Endothelial cell of umbilical vein (primary cell): Measurements from ENCODE around the gene ABHD14A. TPM values are rescaled to one million over a fixed set of nuclear protein-coding genes. Genes with fewer than 3 reads are reported as not detected.

Experiments used
- BruUV-seq: library from RNA; stranded (reverse); fragments of 400-500 nt; replicated peaks from 2 replicates; lab custom pipeline; 2021; lab: Mats Ljungman, UMichigan
- CTCF ChIA-PET: fragments of 300-600, 350-600 bp; sonication (Branson Sonifier 250); formaldehyde crosslinking; loops from one replicate; lab custom pipeline; 2021; ENCODE audit warnings: antibody characterized with exemption, inconsistent platforms; lab: Charles Lee
- POLR2A ChIA-PET: fragments of 300-600, 350-600 bp; sonication (Branson Sonifier 250); formaldehyde crosslinking; loops from one replicate; lab custom pipeline; 2021; ENCODE audit warnings: antibody characterized with exemption, inconsistent platforms; lab: Charles Lee
- DNase-seq: peaks from one replicate; pipeline ENCODE4 v3.0.0-alpha.2; 2011; ENCODE audit warnings: low read depth, low spot score
- FAIRE-seq: peaks from 2 replicates; lab custom pipeline; 2011; peaks lifted over from hg19 to GRCh38; lab: Jason Lieb, UNC
- H2AFZ ChIP-seq: 2 replicates; pipeline ENCODE4 v1.6.0; 2012; ENCODE audit warnings: low read depth, low read length, control low read depth, inconsistent platforms
- H3K27ac ChIP-seq: 2 replicates; pipeline ENCODE4 v1.5.1; 2011; ENCODE audit warnings: low read depth, mild to moderate bottlenecking, control low read depth, low read length, moderate library complexity; ENCODE audit not compliant: insufficient read depth
- H3K27me3 ChIP-seq, 2 experiments: 2 replicates each; pipeline versions ENCODE4 v1.6.0 to v1.6.1; 2011; ENCODE audit warnings: low read length in 2 of 2, mixed read lengths in 1 of 2; ENCODE audit not compliant: control insufficient read depth in 2 of 2, insufficient read depth in 2 of 2
- H3K36me3 ChIP-seq, 2 experiments: 2 replicates in 1 of 2; 3 replicates in 1 of 2; pipeline ENCODE4 v1.5.1; 2011; ENCODE audit warnings: low read length in 2 of 2, mild to moderate bottlenecking in 1 of 2, moderate library complexity in 1 of 2; ENCODE audit not compliant: control insufficient read depth in 2 of 2, insufficient read depth in 2 of 2; ENCODE audit errors: extremely low read depth in 1 of 2
- H3K4me1 ChIP-seq: 3 replicates; pipeline ENCODE4 v1.5.1; 2011; ENCODE audit warnings: mild to moderate bottlenecking, low read length; ENCODE audit not compliant: control insufficient read depth, insufficient read depth; ENCODE audit errors: extremely low read depth
- H3K4me2 ChIP-seq: 2 replicates; pipeline ENCODE4 v1.6.1; 2011; ENCODE audit warnings: low read length, control low read depth, mixed read lengths; ENCODE audit not compliant: insufficient read depth
- H3K4me3 ChIP-seq, 3 experiments: fragments of 200-600 bp in 1 of 3; sonication (generic), shearing (Covaris generic) in 1 of 3; replicated peaks in 1 of 3; 2 replicates each; pipeline ENCODE4 v1.5.1; 2011 to 2016; ENCODE audit warnings: control low read depth in 3 of 3, low read length in 3 of 3, mild to moderate bottlenecking in 2 of 3, inconsistent platforms in 1 of 3, low read depth in 1 of 3, moderate library complexity in 1 of 3; ENCODE audit not compliant: insufficient read depth in 1 of 3
- H3K79me2 ChIP-seq: 2 replicates; pipeline ENCODE4 v1.6.0; 2012; ENCODE audit warnings: low read length, inconsistent platforms; ENCODE audit not compliant: control insufficient read depth, insufficient read depth
- H3K9ac ChIP-seq: replicated peaks from 2 replicates; pipeline ENCODE3; 2011; ENCODE audit warnings: low read length, control low read depth; ENCODE audit not compliant: insufficient read depth; ENCODE audit errors: extremely low read depth
- H3K9me1 ChIP-seq: replicated peaks from 3 replicates; pipeline ENCODE4 v1.6.0; 2011; ENCODE audit warnings: mild to moderate bottlenecking, low read length; ENCODE audit not compliant: control insufficient read depth, insufficient read depth; ENCODE audit errors: extremely low read depth
- H3K9me3 ChIP-seq: replicated peaks from 2 replicates; pipeline ENCODE4 v1.5.1; 2012; ENCODE audit warnings: low read length, inconsistent platforms; ENCODE audit not compliant: control insufficient read depth, insufficient read depth
- H4K20me1 ChIP-seq: replicated peaks from 2 replicates; pipeline ENCODE3; 2011; ENCODE audit warnings: mild to moderate bottlenecking, low read length; ENCODE audit not compliant: control insufficient read depth, insufficient read depth; ENCODE audit errors: extremely low read depth
- EZH2 ChIP-seq: IDR thresholded peaks from 2 replicates; pipeline ENCODE4 v1.6.1; 2012; ENCODE audit warnings: borderline replicate concordance, low read depth, mild to moderate bottlenecking, moderate library complexity, low read length, inconsistent platforms; ENCODE audit not compliant: severe bottlenecking
- FOS ChIP-seq: IDR thresholded peaks from 2 replicates; pipeline ENCODE4 v1.6.1; 2011; ENCODE audit warnings: mild to moderate bottlenecking, low read length, moderate library complexity, borderline replicate concordance; ENCODE audit not compliant: insufficient read depth
- GATA2 ChIP-seq: IDR thresholded peaks from 2 replicates; pipeline ENCODE4 v1.7.0; 2011; ENCODE audit warnings: low read depth, mild to moderate bottlenecking, moderate library complexity, mixed read lengths, low read length; ENCODE audit not compliant: insufficient read length, insufficient read depth
- JUN ChIP-seq: IDR thresholded peaks from 2 replicates; pipeline ENCODE4 v1.6.1; 2011; ENCODE audit warnings: borderline replicate concordance, low read depth; ENCODE audit not compliant: insufficient read length, insufficient read depth
- MYC ChIP-seq: IDR thresholded peaks from one replicate; pipeline ENCODE4 v1.6.1; 2011; ENCODE audit warnings: mild to moderate bottlenecking, low read depth, low read length
- POLR2A ChIP-seq: IDR thresholded peaks from 2 replicates; pipeline ENCODE4 v1.6.1; 2012; ENCODE audit warnings: low read depth, mild to moderate bottlenecking, control low read depth, low read length
- POLR2AphosphoS5 ChIP-seq: IDR thresholded peaks from 2 replicates; pipeline ENCODE4 v1.6.1; 2012; ENCODE audit warnings: low read depth, mild to moderate bottlenecking, control low read depth, low read length, moderate library complexity; ENCODE audit not compliant: insufficient read depth
- dilution Hi-C: fragments of 300-500 bp; cut with MboI; formaldehyde crosslinking; loops from one replicate; pipeline ENCODE4 v1.15.0; 2019; ENCODE audit warnings: low sequenced_read_pairs; ENCODE audit not compliant: extremely low pct_ligation_motif_present
- intact Hi-C: fragments of 100-400 bp; cut with micrococcal nuclease; formaldehyde crosslinking; loops from one replicate; pipeline ENCODE4 v1.10.0; 2022
- polyA plus RNA-seq, 4 experiments: library from polyadenylated mRNA; depleted of rRNA in 3 of 4; stranded (reverse) in 3 of 4; unstranded in 1 of 4; fragments of >200 nt; gene quantifications; 2 replicates each; pipeline versions ENCODE4 v1.2.1 to v1.2.3, GENCODE V29; 2011 to 2012; ENCODE audit warnings: missing spikeins in 1 of 4
- total RNA-seq: library from RNA; stranded (reverse); gene quantifications from 2 replicates; pipeline ENCODE4 v1.2.3, GENCODE V29; 2021
- TF ChIP-seq, protein P1 (sequence below), 2 donors: IDR thresholded peaks; 1 replicate in 1 of 2; 2 replicates in 1 of 2; pipeline ENCODE4 v1.5.1; 2011; ENCODE audit warnings: low read length in 2 of 2, mild to moderate bottlenecking in 2 of 2, moderate library complexity in 2 of 2, control low read depth in 1 of 2, inconsistent platforms in 1 of 2, low read depth in 1 of 2; ENCODE audit not compliant: insufficient read depth in 1 of 2; ENCODE audit errors: extremely low read depth in 1 of 2
- TF ChIP-seq, protein P2 (sequence below): IDR thresholded peaks from 2 replicates; pipeline ENCODE4 v1.6.1; 2011; ENCODE audit not compliant: insufficient read depth, insufficient read length

Gene ABHD14A
- total and polyA plus RNA-seq, 2 donors (not counting 3 experiments of a cell fraction or from before 2014, with no cell fraction given), result 6.6 to 23.7 TPM

DNA sequence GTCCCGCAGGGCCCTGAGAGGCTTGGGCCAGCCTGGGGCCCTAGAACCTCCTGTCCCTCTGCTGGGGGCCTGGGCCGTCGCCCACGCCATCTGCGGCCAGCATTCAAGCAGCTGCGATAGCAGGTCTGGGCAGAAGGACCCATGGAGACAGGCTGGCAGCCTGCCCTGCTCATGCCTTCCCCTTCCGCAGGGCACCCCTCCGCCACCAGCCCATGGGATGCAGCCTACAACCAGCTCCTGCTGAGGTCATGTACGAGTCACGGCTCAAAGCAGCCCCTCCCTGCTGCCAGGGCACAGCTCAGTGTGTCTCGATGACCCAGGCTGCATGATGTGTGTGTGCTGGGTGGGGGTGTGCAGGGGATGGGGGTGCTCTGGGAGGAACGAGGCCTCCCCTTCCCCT lies 53.7 kb downstream of the ABHD14A start:
- no TSS peak for BruUV-seq
- Histone ChIP-seq H3K27ac (no peak overlapping the region), H3K79me2 (no peaks in the 10 kb centered on the region), H3K36me3 (no peaks in the 10 kb centered on the region), H3K27me3 (no peaks in the 10 kb centered on the region), H3K9me3 (no peaks in the 10 kb centered on the region), H3K4me3 (no peak overlapping the region), H4K20me1 (no peaks in the 10 kb centered on the region), H3K4me2 (no peak overlapping the region), H2AFZ (no peak overlapping the region), H3K4me1 (no peaks in the 10 kb centered on the region), H3K9ac (no peak overlapping the region), H3K9me1 (no peaks in the 10 kb centered on the region)
- DNase-seq, result no peak
- FAIRE-seq, result no peak
- TF ChIP-seq, protein P1, sequence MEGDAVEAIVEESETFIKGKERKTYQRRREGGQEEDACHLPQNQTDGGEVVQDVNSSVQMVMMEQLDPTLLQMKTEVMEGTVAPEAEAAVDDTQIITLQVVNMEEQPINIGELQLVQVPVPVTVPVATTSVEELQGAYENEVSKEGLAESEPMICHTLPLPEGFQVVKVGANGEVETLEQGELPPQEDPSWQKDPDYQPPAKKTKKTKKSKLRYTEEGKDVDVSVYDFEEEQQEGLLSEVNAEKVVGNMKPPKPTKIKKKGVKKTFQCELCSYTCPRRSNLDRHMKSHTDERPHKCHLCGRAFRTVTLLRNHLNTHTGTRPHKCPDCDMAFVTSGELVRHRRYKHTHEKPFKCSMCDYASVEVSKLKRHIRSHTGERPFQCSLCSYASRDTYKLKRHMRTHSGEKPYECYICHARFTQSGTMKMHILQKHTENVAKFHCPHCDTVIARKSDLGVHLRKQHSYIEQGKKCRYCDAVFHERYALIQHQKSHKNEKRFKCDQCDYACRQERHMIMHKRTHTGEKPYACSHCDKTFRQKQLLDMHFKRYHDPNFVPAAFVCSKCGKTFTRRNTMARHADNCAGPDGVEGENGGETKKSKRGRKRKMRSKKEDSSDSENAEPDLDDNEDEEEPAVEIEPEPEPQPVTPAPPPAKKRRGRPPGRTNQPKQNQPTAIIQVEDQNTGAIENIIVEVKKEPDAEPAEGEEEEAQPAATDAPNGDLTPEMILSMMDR (IDR thresholded peaks at IDR 0.05; ENCODE audit: extremely low read depth in 1 of 2, insufficient read depth in 1 of 2, low read depth in 1 of 2, low read length in 2 of 2), result no peak
- TF ChIP-seq, protein P2, sequence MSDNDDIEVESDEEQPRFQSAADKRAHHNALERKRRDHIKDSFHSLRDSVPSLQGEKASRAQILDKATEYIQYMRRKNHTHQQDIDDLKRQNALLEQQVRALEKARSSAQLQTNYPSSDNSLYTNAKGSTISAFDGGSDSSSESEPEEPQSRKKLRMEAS, result no peak
- no peak for TF ChIP-seq POLR2A
- TF ChIP-seq POLR2AphosphoS5, result no peak
- TF ChIP-seq GATA2, result no peak
- no peak for TF ChIP-seq JUN
- TF ChIP-seq MYC, result no peak
- TF ChIP-seq FOS, result no peak
- TF ChIP-seq EZH2, result no peak
- intact Hi-C loops (no loop called here), dilution Hi-C loops (no loop called here)
- POLR2A ChIA-PET, result no interaction called here
- CTCF ChIA-PET, result interaction anchor here (1.0 to 2.2 kb wide), 4 partner anchors 13 to 94 kb away, joined by 3 to 7 read pairs (median 5); partner anchors contain the start of gene DUSP7
